Measurements from ENCODE around the gene ZC3H7B. TPM values are rescaled to one million over a fixed set of nuclear protein-coding genes. Genes with fewer than 3 reads are reported as not detected.

The ZC3H7B gene
- total and polyA plus RNA-seq, 2 donors = 23.3 to 29.8 TPM

- no peaks in the 10 kb centered on the region for H3K27me3 ChIP-seq (ENCODE audit: control insufficient read depth in 2 of 2, insufficient read depth in 1 of 2, low read length in 1 of 2)
- H3K36me3 ChIP-seq (ENCODE audit: control insufficient read depth in 2 of 2, insufficient read depth in 2 of 2, low read length in 1 of 2) = peaks cover 62 to 80% of the 10 kb centered on the region in 2 donors
- H3K4me1 ChIP-seq (ENCODE audit: control insufficient read depth in 2 of 2, insufficient read depth in 2 of 2, low read length in 2 of 2) = peaks cover 8 to 11% of the 10 kb centered on the region in 2 donors
- WGBS = 98% methylated on average over 2 of the region's 2 CpGs
- H3K27ac ChIP-seq (ENCODE audit: low read depth in 1 of 2, low read length in 1 of 2) = no peak overlapping the region
- H3K4me3 ChIP-seq (ENCODE audit: low read length in 2 of 2) = no peak overlapping the region
- DNase-seq (ENCODE audit: low read depth in 6 of 9, low spot score in 9 of 9) = no peak
- H3K9me3 ChIP-seq (ENCODE audit: control insufficient read depth in 2 of 2, insufficient read depth in 1 of 2, low read length in 1 of 2) = peaks cover 0 to 3% of the 10 kb centered on the region in 2 donors
Observed at GRCh38 chr22:41280854-41281253, 20.5 kb upstream of the ZC3H7B start.

GRCh38 chr22:41284465-41284864 lies 16.9 kb upstream of the ZC3H7B start:
- 95% methylated on average over 10 of the region's 10 CpGs for WGBS
- Histone ChIP-seq H3K4me1 (ENCODE audit: control insufficient read depth in 2 of 2, insufficient read depth in 2 of 2, low read length in 2 of 2) (peaks cover 8 to 23% of the 10 kb centered on the region in 2 donors), H3K27me3 (ENCODE audit: control insufficient read depth in 2 of 2, insufficient read depth in 1 of 2, low read length in 1 of 2) (no peaks in the 10 kb centered on the region), H3K4me3 (ENCODE audit: low read length in 2 of 2) (no peak overlapping the region), H3K9me3 (ENCODE audit: control insufficient read depth in 2 of 2, insufficient read depth in 1 of 2, low read length in 1 of 2) (peaks cover 0 to 3% of the 10 kb centered on the region in 2 donors), H3K36me3 (ENCODE audit: control insufficient read depth in 2 of 2, insufficient read depth in 2 of 2, low read length in 1 of 2) (peaks cover 39 to 48% of the 10 kb centered on the region in 2 donors), H3K27ac (ENCODE audit: low read depth in 1 of 2, low read length in 1 of 2) (no peak overlapping the region)
- DNase-seq (ENCODE audit: low read depth in 6 of 9, low spot score in 9 of 9) = no peak

GRCh38 chr22:41285441-41285819 lies 15.9 kb upstream of the ZC3H7B start:
- Histone ChIP-seq H3K27ac (ENCODE audit: low read depth in 1 of 2, low read length in 1 of 2) (peak overlapping the region; percentile 90 to 94), H3K27me3 (ENCODE audit: control insufficient read depth in 2 of 2, insufficient read depth in 1 of 2, low read length in 1 of 2) (no peaks in the 10 kb centered on the region), H3K4me1 (ENCODE audit: control insufficient read depth in 2 of 2, insufficient read depth in 2 of 2, low read length in 2 of 2) (peaks cover 8 to 23% of the 10 kb centered on the region in 2 donors), H3K9me3 (ENCODE audit: control insufficient read depth in 2 of 2, insufficient read depth in 1 of 2, low read length in 1 of 2) (peaks cover 0 to 3% of the 10 kb centered on the region in 2 donors), H3K36me3 (ENCODE audit: control insufficient read depth in 2 of 2, insufficient read depth in 2 of 2, low read length in 1 of 2) (peaks cover 29 to 41% of the 10 kb centered on the region in 2 donors), H3K4me3 (ENCODE audit: low read length in 2 of 2) (peak overlapping the region; percentile 94)
- WGBS = under 1% methylated on average over 30 of the region's 30 CpGs
- peak in 4 of 9 donors; percentile 28 to 62 (median 40) for DNase-seq (ENCODE audit: low read depth in 6 of 9, low spot score in 9 of 9)

GRCh38 chr22:41285820-41286638 lies 15.3 kb upstream of the ZC3H7B start, which contains the start of gene RANGAP1:
Gene RANGAP1 (minus strand): TSS chr22:41286187. CDS start chr22:41281044, 5,143 bp downstream.
- peak within 1 kb of the TSS; percentile 94 for H3K4me3 ChIP-seq (ENCODE audit: low read length in 2 of 2)
- H3K27ac ChIP-seq (ENCODE audit: low read depth in 1 of 2, low read length in 1 of 2) = peak within 1 kb of the TSS; percentile 94 to 98
- peak; percentile 99 to 100 (median 99) for DNase-seq (ENCODE audit: low read depth in 6 of 9, low spot score in 9 of 9)
- under 1% methylated on average over 77 of the region's 77 CpGs for WGBS
- peaks cover 8 to 23% of the 10 kb centered on the region in 2 donors for H3K4me1 ChIP-seq (ENCODE audit: control insufficient read depth in 2 of 2, insufficient read depth in 2 of 2, low read length in 2 of 2)
- peaks cover 0 to 3% of the 10 kb centered on the region in 2 donors for H3K9me3 ChIP-seq (ENCODE audit: control insufficient read depth in 2 of 2, insufficient read depth in 1 of 2, low read length in 1 of 2)
- H3K36me3 ChIP-seq (ENCODE audit: control insufficient read depth in 2 of 2, insufficient read depth in 2 of 2, low read length in 1 of 2) = peaks cover 23 to 35% of the 10 kb centered on the region in 2 donors
- no peaks in the 10 kb centered on the region for H3K27me3 ChIP-seq (ENCODE audit: control insufficient read depth in 2 of 2, insufficient read depth in 1 of 2, low read length in 1 of 2)

- Histone ChIP-seq H3K27me3 (ENCODE audit: control insufficient read depth in 2 of 2, insufficient read depth in 1 of 2, low read length in 1 of 2) (no peaks in the 10 kb centered on the region), H3K9me3 (ENCODE audit: control insufficient read depth in 2 of 2, insufficient read depth in 1 of 2, low read length in 1 of 2) (peaks cover 0 to 3% of the 10 kb centered on the region in 2 donors), H3K36me3 (ENCODE audit: control insufficient read depth in 2 of 2, insufficient read depth in 2 of 2, low read length in 1 of 2) (peaks cover 18 to 28% of the 10 kb centered on the region in 2 donors), H3K4me3 (ENCODE audit: low read length in 2 of 2) (peak overlapping the region; percentile 94), H3K27ac (ENCODE audit: low read depth in 1 of 2, low read length in 1 of 2) (peak overlapping the region; percentile 94 to 98), H3K4me1 (ENCODE audit: control insufficient read depth in 2 of 2, insufficient read depth in 2 of 2, low read length in 2 of 2) (peaks cover 8 to 23% of the 10 kb centered on the region in 2 donors)
- under 1% methylated on average over 15 of the region's 15 CpGs for WGBS
- peak in 6 of 9 donors; percentile 55 to 87 (median 65) for DNase-seq (ENCODE audit: low read depth in 6 of 9, low spot score in 9 of 9)
Observed at GRCh38 chr22:41286639-41287091, 14.7 kb upstream of the ZC3H7B start.

- Histone ChIP-seq H3K27ac (ENCODE audit: low read depth in 1 of 2, low read length in 1 of 2) (peak overlapping the region; percentile 52 to 54), H3K27me3 (ENCODE audit: control insufficient read depth in 2 of 2, insufficient read depth in 1 of 2, low read length in 1 of 2) (no peaks in the 10 kb centered on the region), H3K9me3 (ENCODE audit: control insufficient read depth in 2 of 2, insufficient read depth in 1 of 2, low read length in 1 of 2) (peaks cover 0 to 3% of the 10 kb centered on the region in 2 donors), H3K4me3 (ENCODE audit: low read length in 2 of 2) (no peak overlapping the region), H3K36me3 (ENCODE audit: control insufficient read depth in 2 of 2, insufficient read depth in 2 of 2, low read length in 1 of 2) (peaks cover 11 to 14% of the 10 kb centered on the region in 2 donors), H3K4me1 (ENCODE audit: control insufficient read depth in 2 of 2, insufficient read depth in 2 of 2, low read length in 2 of 2) (peaks cover 8 to 23% of the 10 kb centered on the region in 2 donors)
- WGBS = 94% methylated on average over 9 of the region's 9 CpGs
- DNase-seq (ENCODE audit: low read depth in 6 of 9, low spot score in 9 of 9) = peak in 1 of 9 donors; percentile 10
Observed at GRCh38 chr22:41288245-41288946, 12.9 kb upstream of the ZC3H7B start.

GRCh38 chr22:41289671-41290070 lies 11.7 kb upstream of the ZC3H7B start:
- Histone ChIP-seq H3K27ac (ENCODE audit: low read depth in 1 of 2, low read length in 1 of 2) (peak overlapping the region in 1 of 2 donors; percentile 2), H3K9me3 (ENCODE audit: control insufficient read depth in 2 of 2, insufficient read depth in 1 of 2, low read length in 1 of 2) (peaks cover 0 to 3% of the 10 kb centered on the region in 2 donors)
- WGBS = 100% methylated on average over 1 of the region's 1 CpG

GRCh38 chr22:41290262-41291221 lies 10.8 kb upstream of the ZC3H7B start:
- H3K9me3 ChIP-seq (ENCODE audit: control insufficient read depth in 2 of 2, insufficient read depth in 1 of 2, low read length in 1 of 2) = peaks cover 0 to 3% of the 10 kb centered on the region in 2 donors
- H3K27ac ChIP-seq (ENCODE audit: low read depth in 1 of 2, low read length in 1 of 2) = no peak overlapping the region
- no peaks in the 10 kb centered on the region for H3K36me3 ChIP-seq (ENCODE audit: control insufficient read depth in 2 of 2, insufficient read depth in 2 of 2, low read length in 1 of 2)
- no peak for DNase-seq (ENCODE audit: low read depth in 6 of 9, low spot score in 9 of 9)
- peaks cover 0 to 12% of the 10 kb centered on the region in 2 donors for H3K4me1 ChIP-seq (ENCODE audit: control insufficient read depth in 2 of 2, insufficient read depth in 2 of 2, low read length in 2 of 2)
- 95% methylated on average over 8 of the region's 8 CpGs for WGBS
- H3K4me3 ChIP-seq (ENCODE audit: low read length in 2 of 2) = no peak overlapping the region
- no peaks in the 10 kb centered on the region for H3K27me3 ChIP-seq (ENCODE audit: control insufficient read depth in 2 of 2, insufficient read depth in 1 of 2, low read length in 1 of 2)

More at GRCh38 chr22:41289671-41290070, 11.7 kb upstream of the ZC3H7B start:
- H3K36me3 ChIP-seq (ENCODE audit: control insufficient read depth in 2 of 2, insufficient read depth in 2 of 2, low read length in 1 of 2) = peaks cover 1% of the 10 kb centered on the region in 2 donors
- H3K4me3 ChIP-seq (ENCODE audit: low read length in 2 of 2) = no peak overlapping the region
- no peak for DNase-seq (ENCODE audit: low read depth in 6 of 9, low spot score in 9 of 9)
- peaks cover 8 to 19% of the 10 kb centered on the region in 2 donors for H3K4me1 ChIP-seq (ENCODE audit: control insufficient read depth in 2 of 2, insufficient read depth in 2 of 2, low read length in 2 of 2)
- H3K27me3 ChIP-seq (ENCODE audit: control insufficient read depth in 2 of 2, insufficient read depth in 1 of 2, low read length in 1 of 2) = no peaks in the 10 kb centered on the region

Data from thymus (tissue), 11 donors.